ENCODE results near the gene LPO.

The LPO gene

GRCh38 chr17:58306131-58306951, 68.0 kb downstream of the LPO start:
- no peak for DNase-seq

DNA sequence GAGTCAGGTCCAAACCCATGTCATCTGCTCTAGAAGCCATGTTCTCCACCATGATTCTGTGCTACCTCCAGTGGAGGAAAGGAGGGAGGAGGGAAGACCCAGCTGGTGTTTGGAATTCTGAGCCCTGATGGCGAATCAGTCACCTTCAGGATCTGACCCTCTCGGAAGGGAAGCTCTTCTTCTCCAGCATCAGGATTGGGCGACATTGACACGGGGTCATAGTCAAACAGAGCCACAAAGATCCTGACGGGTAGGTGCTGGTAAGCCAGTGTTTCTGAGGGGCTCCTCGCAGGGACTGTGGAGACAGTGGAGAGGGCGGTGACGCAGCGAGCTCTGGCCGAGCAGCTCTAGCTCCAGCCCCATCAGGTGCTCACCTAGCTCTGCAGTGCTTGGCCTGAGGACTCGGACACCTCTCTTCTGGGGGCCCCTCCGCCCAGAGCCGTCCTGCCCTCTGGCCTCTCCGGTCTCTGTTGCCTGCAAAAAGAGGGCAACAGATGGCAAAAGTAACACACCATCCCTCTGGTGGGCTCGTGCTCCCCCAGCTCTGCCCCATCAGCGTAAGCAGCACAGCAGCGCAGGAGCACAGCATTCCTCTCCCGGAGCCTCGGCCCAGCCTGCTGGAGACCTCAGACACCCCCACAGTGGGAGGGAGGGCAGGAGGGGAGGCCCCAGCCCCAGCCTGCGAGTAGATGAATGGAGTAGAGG, 69.2 kb downstream of the LPO start:
- DNase-seq = no peak

DNA sequence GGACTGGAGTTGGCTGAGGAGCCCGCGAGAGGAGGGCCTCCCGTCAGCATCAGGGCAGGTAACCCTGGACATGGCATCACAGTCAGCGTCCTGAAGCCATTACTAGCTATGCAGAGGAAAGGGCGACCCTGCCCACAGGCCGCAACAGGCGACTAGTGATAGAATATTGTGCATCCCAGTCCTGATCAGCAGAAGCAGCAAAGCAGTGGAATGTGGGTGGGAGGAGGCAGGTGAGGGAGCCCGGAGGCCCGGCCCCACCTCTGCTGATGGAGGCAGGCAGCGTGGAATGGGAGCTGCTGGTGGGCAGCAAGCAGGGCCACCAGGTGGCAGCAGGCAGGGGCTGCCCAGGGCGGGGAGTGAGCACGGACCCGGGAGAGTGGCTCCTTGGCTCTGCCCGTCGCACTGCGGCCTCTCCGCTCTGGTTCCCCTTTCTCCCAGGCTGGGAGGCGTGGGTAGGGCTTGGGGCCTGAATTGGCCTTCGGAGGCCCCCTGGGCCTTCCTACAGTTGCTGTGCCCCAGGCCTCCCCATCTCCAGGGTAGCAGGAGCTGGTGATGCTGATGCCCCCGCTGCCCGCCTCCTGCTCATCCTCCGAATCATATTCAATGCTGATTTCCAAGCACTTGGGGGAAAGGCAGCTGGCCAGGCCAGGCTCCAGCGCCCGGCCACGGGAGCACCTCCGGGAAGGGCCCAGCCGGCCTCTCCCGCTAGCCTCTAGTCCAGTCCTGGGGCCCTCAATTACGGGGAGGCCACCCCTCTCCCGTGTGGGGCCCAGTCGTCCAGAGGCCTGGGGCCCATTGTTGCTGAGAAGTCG, 70.0 kb downstream of the LPO start:
- no peak for DNase-seq

GRCh38 chr17:58308985-58309917, 70.9 kb downstream of the LPO start:
- DNase-seq = no peak

DNA sequence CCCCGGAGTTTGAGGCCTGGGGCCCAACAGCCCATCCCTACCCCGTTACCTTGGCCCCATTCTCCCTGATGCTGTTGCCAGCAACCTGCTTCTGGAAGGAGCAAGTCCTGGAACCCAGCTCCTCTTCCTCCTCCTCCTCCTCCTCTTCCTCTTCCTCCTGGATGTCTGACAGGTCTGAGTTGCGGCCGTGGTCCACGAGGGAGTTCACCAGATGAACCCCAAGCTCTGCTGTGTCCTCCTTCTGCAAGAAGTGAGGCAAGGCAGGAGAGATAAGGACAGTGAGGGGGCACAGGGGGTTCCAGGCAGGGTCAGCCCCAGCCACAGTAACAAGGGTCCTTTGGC, 71.5 kb downstream of the LPO start:
- DNase-seq = no peak

DNA sequence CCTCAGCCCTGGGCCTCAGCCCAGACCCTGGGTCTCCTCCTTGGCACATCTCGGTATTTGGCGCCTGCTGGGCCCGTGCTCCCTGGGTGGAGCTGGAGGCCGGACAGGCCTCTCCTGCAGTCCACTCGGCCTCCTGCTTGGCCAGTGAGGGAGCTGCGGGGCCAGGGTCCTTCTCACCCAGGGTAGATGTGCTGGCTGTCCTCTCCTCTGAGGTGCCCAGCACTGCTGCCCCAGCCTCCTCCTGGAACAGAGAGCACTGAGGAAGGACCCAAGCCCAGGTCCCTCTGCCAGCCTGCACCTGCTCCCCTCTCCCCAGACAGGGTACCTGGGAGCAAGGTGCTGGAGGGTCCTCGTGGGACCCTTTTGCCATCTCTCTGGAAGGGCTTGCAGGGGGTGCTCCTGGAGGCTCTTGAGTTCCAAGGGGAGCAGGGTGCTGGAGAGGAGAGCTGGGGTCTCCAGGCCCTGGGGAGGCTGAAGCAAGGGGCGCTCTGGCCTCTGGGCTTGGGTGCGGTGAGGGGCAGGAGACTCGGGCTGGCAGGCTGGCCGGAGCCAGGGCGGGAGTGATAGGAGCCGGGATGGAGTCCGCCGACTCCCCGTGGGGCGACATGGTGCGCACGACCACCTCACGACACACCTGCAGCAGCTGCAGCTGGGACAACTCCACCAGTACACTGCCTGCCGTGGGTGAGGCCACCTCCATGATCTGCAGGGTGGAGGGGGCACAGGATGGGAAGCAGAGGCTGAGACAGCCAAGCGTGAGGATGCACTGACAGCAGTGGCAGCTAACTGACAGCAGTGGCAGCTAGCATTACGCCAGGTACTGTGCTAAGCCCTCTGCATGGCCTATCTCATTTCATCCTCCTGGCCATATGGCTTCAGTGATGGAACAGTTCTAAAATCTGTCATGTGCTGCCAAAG, 72.4 kb downstream of the LPO start:
- DNase-seq = peak; percentile 68

DNA sequence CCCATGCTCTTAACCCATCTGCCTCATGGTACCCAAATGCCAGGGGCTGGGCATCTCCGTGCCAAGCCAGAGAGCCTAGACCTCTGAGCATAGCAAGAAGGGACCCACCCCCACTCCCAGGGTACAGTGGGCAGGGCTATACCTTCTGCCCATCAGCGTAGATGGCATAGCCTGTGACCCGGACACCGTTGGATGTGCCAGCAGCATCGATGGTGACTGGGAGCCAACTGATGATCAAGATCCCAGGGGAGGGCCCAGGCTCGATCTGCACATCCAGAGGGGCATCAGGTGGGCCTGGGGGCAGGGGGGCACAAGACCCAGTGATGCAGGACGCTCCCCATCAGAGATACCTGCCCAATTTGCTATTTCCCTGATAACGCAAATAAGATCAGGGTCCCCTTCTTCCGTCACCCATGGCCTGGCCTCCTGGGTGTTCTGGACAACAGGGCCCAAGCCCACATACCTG, 73.1 kb downstream of the LPO start:
- DNase-seq = no peak

- DNase-seq = no peak
Measured at GRCh38 chr17:58312021-58312630, 73.7 kb downstream of the LPO start.

- DNase-seq = no peak
Measured at GRCh38 chr17:58312829-58313228, 74.4 kb downstream of the LPO start.

DNA sequence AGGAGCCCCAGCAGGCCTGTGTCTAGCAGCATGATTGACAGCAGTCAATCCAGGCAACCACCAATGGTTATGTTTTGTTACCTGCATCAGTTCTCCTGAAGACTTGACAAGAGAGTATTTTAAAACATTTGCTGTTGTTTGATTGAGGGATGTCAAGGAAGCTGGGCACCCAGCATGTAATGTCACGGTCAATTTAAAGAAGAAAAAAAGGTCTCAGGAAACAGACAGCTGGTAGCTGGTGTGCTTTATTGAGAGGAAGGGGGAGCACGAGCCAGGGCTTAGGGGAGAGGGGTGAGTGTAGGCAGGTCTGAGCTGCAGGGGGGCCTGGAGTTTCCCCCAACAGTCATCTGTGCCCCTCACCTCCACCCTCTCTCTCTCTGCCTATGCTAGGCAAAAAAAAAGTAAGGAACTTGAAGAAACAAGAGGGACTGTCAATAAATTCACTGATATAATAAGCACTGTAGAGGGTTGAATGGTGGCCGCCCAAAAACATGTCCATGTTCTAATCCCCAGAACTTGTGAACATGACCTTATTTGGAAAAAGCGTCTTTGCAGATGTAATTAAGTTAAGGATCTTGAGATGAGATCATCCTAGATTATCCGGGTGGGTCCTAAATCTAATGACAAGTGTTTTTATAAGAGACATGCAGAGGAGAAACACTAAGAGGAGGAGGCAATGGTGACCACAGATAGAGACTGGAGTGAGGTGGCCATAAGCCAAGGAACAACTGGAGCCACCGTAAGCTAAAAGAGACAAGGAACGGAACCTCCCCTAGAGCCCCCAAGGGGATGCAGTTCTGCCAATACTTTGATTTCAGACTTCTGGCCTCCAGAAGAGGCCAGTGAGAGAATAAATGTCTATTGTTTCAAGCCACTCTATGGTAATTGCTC, 75.7 kb downstream of the LPO start:
- DNase-seq = peak; percentile 65

DNA sequence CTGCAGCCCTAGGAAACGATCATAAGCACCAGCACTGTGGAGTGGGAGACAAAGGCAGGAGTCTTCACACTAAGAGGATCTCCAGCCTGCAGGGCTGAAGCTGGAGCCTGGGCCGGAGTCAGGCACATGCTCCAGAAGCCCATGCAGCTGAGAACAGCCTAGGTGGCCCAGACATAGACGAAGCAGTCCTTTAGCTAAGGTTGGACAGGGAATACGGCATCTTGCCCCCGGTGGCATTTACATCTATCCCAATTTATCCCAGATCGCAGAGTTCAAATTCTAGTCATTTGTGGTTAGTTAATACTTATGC, 76.3 kb downstream of the LPO start:
- no peak for DNase-seq

DNA sequence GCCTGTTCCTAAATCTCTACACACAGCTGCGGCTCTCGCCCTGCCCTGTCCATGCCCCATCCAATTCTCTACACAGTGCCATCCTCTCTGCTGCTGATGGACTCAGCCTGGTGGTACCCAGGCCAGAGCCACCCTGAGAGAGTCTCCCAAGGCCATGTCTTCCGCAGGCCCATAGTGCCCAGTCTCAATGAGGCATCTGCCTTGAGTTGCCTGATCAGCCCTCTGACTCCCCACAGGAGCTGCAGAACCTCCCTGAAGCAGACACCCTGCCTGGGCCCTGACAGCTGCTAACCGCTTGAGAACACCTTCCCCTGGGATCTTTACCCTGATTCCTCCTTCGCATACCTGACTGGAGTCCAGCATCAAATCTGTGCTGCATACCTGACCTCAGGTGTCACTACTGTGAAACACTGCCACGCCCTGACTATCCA, 76.9 kb downstream of the LPO start:
- no peak for DNase-seq

GRCh38 chr17:58315750-58316149, 77.4 kb downstream of the LPO start:
- DNase-seq = no peak

DNA sequence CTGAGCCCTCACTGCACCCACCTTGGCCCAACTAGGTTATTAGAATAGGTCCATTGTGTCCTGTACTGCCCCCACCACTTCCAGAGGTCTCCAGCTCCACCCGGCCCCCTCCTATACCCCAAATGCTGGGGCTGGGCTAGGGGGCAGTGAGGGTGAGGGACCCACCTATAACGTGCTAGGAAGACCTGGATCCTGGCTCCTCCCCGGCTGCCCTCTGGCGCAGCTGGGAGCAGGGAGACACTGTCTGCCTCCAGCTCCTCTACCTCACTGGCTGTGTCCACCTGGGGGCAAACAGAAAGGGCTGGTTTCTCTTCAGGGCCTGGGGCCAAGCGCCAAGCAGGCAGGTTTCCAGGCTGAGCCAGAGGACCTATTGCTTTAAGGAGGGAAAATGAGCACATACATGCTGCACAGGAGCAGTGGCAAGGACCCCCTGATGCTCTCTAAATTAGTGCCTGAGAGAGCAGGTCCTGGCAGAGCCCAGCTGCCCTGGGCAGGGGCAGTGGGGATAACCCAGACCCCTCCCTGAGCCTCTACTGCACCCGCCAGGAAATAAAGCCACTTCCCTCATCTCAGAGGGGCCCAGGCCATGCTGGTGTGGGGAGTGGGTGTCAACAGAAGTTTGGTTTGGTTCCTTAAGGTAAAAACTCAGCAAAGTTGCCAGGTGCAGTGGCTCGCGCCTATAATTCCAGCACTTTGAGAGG, 78.0 kb downstream of the LPO start:
- DNase-seq = no peak

DNA sequence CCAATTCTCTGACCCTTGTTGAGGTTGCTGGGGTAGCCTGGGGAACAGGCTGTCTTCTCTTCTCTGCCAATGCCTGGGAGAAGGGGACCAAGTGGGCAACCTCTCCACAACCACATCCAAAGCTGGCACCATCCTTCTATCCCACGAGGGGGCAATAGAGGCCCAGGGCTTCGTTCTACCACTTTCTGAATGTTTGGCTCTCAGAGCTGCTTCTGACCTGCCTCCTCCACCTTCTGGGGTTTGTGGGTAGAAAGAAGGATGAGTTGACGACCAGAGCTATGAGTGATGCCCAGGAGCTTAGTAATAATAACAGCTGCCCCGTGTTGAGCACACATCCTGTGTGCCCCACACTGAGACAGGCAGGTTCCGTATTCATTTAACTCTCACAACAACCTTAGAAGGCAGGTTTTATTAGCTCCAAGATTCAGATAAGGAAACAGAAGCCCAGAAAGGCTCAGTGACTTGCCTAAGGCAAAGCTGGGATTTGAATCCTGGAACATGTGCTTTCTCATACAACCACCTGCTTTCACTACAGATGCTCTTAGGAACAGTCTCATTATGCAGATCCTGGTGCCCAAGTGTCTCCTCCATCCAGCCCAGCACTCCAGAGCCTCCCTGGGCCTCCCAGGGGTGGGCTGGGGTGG, 79.2 kb downstream of the LPO start:
- DNase-seq = peak; percentile 59

DNA sequence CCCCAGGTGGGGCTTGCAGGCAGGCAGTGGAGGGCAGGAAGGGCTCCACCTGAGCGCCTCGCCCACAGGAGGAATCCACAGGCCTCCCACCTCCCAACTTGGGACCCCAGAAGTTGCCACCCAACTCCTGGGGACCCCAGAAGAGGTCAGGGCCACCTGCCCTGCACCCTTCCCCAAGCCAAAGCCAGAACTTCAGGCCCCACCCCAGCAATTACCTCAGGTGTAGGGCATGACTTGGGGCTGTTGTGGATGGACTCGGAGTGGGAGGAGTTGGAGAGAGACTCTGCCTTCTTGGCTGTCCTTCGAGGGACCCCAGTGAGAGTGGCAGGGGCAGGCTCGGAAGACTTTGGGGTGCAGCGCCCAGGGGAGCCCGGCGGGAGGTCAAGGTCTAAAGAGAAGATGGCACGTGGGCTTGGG, 79.7 kb downstream of the LPO start:
- no peak for DNase-seq
